GM18858 (cell line): ENCODE results near the gene MMP15.

Experiments
- ATAC-seq: cut with Tn5 transposase; IDR thresholded peaks from one replicate; pipeline ENCODE4 v1.9.1; 2021; ENCODE audit not compliant: unreplicated experiment

The MMP15 gene

GRCh38 chr16:58034774-58035173 is 9.2 kb downstream of the MMP15 start:
- no peak for ATAC-seq

DNA sequence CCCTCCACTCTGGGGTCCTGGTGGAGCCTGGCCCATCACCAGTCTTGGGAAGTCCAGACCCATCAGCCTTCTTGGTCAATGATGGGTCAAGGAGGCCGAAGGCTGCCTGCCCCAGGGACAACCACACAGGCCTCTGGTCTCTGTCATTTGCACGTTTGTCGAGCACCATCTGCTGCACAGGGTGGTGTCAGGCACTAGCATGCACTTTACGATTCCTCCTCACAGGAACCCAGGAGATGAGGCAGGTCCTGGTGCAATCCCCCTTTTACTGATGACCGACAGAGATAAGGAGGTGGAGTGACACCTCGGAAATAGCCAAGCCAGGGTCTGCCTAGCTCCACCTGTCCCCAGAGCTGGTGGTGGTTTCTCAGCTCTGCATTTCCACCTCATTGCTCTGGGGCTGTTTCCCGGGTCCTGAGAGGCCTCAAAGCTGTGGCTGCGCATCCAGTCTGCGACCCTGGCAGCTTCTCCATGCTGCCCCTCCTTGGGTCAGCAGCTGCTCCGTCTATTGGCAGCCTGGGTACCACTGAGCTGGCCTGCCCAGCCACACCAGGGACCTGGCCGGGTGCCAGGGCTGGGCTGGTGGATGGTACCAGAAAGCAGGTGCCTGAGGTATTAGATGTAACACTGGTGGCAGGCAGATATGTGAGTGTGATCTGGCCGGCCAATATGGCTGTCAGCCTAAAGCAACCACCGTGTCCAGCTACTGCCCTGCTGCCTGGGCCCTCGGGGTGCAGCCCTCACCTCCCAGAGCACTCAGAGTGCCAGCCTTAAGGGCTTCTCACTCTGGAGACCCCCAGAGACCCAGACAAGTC is 10.0 kb downstream of the MMP15 start:
- ATAC-seq, result no peak

DNA sequence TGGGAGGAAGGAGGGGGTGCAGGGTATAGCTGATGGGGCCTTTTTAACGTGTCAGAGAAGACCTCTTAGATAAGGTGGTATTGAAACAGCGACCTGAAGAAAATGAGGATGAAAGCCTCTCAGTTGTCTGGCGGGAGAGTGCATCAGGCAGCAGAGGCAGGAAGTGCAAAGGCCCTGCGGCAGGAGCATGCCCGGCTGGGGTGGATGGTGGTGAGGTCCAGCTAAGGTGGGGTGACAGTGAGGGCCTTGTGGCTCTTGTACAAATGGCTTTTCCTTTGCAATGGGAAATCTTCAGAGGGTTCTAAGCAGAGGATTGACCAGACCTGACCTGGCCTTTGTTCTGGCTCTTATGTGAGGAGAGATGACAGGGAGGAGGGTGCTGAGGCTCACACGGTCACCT is 11.4 kb downstream of the MMP15 start:
- ATAC-seq, result no peak

GRCh38 chr16:58037365-58038057 is 12.0 kb downstream of the MMP15 start:
- no peak for ATAC-seq

GRCh38 chr16:58038219-58038641 is 12.7 kb downstream of the MMP15 start:
- ATAC-seq, result no peak

- ATAC-seq, result no peak
Observed at GRCh38 chr16:58039829-58040495, 14.4 kb downstream of the MMP15 start.

- no peak for ATAC-seq
Observed at GRCh38 chr16:58040496-58040846, 14.9 kb downstream of the MMP15 start.

DNA sequence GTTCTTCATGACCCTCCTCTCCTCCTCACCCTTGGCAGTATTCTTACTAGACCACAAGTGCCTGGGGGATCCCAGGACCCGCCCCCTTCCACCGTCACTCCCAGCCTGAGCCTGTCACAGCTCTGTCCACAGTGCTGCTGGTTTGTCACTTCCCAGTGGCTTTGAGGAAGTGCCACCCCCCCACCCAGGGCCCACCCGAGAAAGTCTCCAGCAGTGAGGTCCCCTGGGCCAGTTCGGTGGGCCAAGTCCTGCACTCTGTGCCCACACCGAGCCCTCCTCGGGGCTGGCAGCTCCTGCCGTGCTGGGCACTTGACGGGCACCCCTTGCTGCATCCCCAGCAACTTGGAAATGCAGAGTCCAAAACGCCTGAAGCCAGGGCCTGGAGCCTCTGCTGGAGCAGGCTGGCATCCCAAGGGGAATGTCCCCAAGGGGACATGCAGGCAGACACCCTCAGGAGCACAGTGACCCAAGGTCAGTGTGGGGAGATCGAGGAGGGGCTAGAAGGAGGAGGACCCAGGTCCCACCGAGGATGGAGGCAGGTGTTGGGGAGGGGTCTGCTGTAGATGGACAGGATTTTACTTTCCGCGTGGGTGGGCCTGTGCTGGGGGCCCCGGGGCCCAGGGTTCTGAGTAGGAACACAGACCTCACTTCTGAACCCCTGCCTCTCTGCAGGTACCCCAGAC is 15.5 kb downstream of the MMP15 start:
- no peak for ATAC-seq

DNA sequence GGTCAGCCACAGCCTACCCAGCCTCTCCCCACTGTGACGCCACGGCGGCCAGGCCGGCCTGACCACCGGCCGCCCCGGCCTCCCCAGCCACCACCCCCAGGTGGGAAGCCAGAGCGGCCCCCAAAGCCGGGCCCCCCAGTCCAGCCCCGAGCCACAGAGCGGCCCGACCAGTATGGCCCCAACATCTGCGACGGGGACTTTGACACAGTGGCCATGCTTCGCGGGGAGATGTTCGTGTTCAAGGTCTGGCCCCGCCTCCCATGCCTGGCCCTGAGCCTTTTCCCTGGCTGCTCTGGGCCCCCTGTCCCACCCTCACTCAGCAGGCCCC is 16.0 kb downstream of the MMP15 start:
- ATAC-seq, result no peak

GRCh38 chr16:58042001-58042885 is 16.7 kb downstream of the MMP15 start:
- ATAC-seq, result no peak

DNA sequence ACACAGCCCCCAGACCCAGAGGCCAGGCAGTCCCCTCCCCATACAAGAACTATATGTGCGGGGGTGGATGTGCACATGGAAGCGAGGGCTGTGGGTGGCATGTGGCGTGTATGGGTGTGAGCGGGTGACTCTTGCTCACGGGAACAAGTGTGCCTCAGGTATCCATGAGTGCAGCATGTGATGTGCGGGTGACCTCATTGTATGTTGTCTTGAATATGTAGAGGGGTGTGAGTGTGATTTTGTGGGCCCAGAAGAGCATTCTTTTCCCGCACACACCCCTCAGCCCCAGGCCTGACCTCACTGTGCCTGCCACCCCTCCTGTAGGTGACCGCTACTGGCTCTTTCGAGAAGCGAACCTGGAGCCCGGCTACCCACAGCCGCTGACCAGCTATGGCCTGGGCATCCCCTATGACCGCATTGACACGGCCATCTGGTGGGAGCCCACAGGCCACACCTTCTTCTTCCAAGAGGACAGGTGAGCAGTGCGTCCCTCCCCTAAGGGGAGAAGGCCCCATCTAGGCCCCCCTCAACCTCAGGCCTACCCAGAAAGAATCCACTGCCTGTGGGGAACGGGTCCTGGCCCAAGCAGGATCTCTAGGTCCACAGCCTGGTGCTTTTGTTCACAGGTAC is 17.4 kb downstream of the MMP15 start:
- no peak for ATAC-seq

DNA sequence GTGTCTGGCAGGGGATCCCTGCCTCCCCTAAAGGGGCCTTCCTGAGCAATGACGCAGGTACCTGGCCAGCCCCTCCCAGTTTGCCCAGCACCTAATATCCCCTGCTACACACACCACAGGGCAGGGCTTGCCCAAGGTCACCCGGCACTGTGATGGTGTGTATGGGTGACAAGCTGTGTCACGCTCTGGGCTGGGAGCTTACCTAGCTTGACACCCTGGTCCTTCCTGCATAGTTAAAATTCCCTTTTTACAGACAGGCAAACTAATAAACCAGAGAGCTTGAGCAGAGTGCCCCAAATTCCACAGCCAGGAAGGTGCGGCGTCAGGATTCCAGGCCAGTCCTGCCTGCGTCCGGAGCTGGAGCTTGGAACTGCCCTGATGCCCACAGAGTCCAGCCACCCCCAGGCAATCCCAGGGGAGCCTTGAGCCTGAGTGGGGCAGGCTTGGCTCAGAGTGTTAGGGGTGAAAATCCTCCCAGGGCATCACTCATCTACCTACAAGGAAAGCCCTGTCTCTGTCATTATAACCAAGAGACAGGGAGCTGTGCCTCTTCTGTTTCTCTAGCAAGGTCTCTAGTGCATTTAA is 18.1 kb downstream of the MMP15 start:
- no peak for ATAC-seq

DNA sequence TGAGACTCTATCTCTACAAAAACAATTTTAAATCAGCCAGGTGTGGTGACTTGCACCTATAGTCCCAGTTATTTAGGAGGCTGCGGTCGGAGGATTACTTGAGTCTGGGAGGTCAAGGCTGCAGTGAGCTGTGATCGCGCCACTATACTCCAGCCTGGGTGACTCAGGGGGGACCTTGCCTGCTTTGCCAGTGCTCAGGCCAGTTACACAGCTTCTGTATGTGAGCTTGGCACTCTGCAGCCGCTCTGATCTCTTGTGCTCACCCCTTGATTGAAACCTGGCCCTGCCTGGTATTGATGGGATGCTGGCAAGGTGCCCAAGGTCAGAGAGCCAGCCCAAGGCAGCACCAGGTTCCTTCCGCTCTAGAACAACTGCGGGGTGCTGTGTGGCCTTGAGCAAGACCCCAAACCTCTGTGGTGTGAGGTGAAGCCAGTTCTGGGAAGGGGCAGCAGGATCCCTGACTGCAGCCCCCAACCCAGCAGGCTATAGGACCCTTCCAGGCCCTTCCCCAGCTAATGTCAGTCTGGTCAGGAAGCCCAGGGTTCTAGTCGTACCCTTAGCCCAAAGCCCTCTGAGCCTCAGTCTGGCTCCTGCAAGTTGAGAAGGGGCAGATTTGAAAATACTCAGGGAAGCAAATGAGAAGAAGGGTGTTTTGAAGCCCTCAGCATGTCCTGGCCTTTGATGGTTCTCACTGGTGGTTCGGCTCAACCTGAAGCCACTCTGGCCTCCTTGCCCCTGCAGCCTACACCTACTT is 18.9 kb downstream of the MMP15 start:
- no peak for ATAC-seq

DNA sequence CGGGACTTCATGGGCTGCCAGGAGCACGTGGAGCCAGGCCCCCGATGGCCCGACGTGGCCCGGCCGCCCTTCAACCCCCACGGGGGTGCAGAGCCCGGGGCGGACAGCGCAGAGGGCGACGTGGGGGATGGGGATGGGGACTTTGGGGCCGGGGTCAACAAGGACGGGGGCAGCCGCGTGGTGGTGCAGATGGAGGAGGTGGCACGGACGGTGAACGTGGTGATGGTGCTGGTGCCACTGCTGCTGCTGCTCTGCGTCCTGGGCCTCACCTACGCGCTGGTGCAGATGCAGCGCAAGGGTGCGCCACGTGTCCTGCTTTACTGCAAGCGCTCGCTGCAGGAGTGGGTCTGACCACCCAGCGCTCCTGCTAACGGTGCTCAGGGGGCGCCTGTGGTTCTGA is 19.5 kb downstream of the MMP15 start:
- no peak for ATAC-seq

DNA sequence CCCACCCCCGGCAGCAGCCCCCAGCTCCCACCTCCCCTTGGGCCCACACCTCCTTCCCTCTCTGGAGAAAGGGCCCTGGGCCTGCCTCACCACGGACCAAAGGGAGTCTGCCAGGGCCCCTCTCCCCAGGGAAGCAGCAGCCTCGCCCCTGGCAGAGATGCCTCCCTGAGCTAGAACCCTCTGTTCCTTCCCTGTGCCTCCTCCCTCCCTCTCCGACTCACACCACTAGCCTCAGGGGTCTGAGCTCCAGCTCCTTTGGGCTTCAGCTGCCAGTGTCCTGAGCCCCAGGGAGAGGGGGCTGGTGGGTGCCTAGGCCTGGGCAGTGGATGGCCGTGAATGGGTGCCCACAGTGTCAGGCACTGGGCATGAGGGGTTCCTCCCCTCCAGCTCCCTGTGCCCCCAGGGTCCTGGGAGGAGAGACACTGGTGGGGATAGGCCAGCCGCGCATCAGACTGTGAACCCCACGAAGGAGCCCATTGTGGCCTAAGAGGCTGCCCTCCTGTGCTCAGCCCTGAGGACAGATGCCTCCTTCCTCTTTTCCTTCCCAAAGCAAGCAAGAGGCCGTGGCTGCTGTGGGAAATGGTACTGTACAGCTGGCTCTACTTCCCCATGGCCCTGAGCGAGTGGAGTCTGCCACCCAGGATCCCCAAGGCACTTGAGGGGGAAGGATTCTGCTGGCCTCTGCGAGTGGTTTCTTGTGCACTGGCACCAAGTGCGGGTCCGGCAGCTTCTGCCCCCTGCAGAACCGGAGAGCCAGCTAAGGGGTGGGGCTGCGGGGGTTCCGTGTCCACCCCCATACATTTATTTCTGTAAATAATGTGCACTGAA is 20.7 kb downstream of the MMP15 start:
- ATAC-seq, result no peak

GRCh38 chr16:58046936-58047335 is 21.4 kb downstream of the MMP15 start:
- ATAC-seq, result no peak

- ATAC-seq, result no peak
Observed at GRCh38 chr16:58047557-58048348, 22.2 kb downstream of the MMP15 start.
